ENCODE results near the gene CFAP46.

DNA sequence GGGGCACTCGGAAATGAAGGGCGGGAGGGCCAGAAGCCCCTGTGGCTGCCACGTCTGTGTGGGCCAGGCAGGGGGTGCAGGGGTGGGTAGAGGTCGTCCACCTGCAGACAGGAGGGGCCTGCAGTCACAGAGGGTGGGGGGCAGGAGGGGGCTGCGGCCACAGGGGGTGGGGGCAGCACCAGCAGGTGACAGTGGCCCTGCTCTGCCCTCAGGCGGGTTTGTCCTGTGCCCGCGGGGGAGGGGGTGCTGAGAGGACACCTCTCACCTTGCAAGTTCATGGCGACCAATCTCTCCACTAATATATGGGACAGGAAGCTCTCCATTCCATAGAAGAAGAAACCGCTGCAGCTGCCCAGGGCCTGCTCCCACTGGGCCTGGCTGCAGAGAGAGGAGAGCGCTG lies 129.8 kb downstream of the CFAP46 start:
- TF ChIP-seq, protein P1, sequence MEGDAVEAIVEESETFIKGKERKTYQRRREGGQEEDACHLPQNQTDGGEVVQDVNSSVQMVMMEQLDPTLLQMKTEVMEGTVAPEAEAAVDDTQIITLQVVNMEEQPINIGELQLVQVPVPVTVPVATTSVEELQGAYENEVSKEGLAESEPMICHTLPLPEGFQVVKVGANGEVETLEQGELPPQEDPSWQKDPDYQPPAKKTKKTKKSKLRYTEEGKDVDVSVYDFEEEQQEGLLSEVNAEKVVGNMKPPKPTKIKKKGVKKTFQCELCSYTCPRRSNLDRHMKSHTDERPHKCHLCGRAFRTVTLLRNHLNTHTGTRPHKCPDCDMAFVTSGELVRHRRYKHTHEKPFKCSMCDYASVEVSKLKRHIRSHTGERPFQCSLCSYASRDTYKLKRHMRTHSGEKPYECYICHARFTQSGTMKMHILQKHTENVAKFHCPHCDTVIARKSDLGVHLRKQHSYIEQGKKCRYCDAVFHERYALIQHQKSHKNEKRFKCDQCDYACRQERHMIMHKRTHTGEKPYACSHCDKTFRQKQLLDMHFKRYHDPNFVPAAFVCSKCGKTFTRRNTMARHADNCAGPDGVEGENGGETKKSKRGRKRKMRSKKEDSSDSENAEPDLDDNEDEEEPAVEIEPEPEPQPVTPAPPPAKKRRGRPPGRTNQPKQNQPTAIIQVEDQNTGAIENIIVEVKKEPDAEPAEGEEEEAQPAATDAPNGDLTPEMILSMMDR (IDR thresholded peaks at IDR 0.05), result no peak
- no peak for TF ChIP-seq POLR2A (IDR thresholded peaks at IDR 0.05)

All from esophagus squamous epithelium (tissue), 4 donors.